ENCODE results near the gene ETV6.

Gene ETV6

GRCh38 chr12:11773889-11774677 lies 124.6 kb downstream of the ETV6 start:
- Histone ChIP-seq H3K9ac (ENCODE audit: low read depth, low read length) (peak overlapping the region; percentile 53), H3K4me2 (ENCODE audit: insufficient read depth, low read length) (peak overlapping the region; percentile 60), H3K4me1 (ENCODE audit: insufficient read depth, low read length) (peaks cover 99% of the 10 kb centered on the region), H3K36me3 (ENCODE audit: insufficient read depth, low read length) (peaks cover 57% of the 10 kb centered on the region), H3K79me2 (ENCODE audit: insufficient read depth, low read length) (peaks cover 87% of the 10 kb centered on the region), H2AFZ (ENCODE audit: low read depth, low read length) (peak overlapping the region; percentile 45; the same call in 1 of the 2 replicates), H4K20me1 (ENCODE audit: insufficient read depth, low read length) (no peaks in the 10 kb centered on the region), H3K4me3 (ENCODE audit: low read depth in 1 of 2, low read length in 2 of 2) (peak overlapping the region in 1 of 2 experiments; percentile 42; a peak in 2 of 4 replicates), H3K27ac (ENCODE audit: low read length) (peak overlapping the region; percentile 90), H3K9me3 (ENCODE audit: insufficient read depth, low read length, severe bottlenecking) (no peaks in the 10 kb centered on the region), H3K27me3 (ENCODE audit: insufficient read depth, low read length, poor library complexity) (no peaks in the 10 kb centered on the region)
- ATAC-seq (ENCODE audit: insufficient read depth, low read depth) (peak; percentile 92), DNase-seq (peak; percentile 90)
- no peak for TF ChIP-seq EZH2 (IDR thresholded peaks at IDR 0.05; ENCODE audit: borderline replicate concordance, low read depth, low read length, severe bottlenecking)
- TF ChIP-seq CTCF (IDR thresholded peaks at IDR 0.05; ENCODE audit: borderline replicate concordance, extremely low read depth, low read length, poor library complexity, severe bottlenecking), result no peak

GRCh38 chr12:11774821-11775220 lies 125.3 kb downstream of the ETV6 start:
- peak overlapping the region; percentile 60; the same call in 1 of the 2 replicates for H3K4me2 ChIP-seq (ENCODE audit: insufficient read depth, low read length)
- H3K4me3 ChIP-seq (ENCODE audit: low read depth in 1 of 2, low read length in 2 of 2), result no peak overlapping the region
- peak overlapping the region; percentile 90 for H3K27ac ChIP-seq (ENCODE audit: low read length)
- H3K4me1 ChIP-seq (ENCODE audit: insufficient read depth, low read length), result peaks cover 99% of the 10 kb centered on the region
- H2AFZ ChIP-seq (ENCODE audit: low read depth, low read length), result no peak overlapping the region
- H3K79me2 ChIP-seq (ENCODE audit: insufficient read depth, low read length), result peaks cover 87% of the 10 kb centered on the region
- no peak for ATAC-seq (ENCODE audit: insufficient read depth, low read depth)
- TF ChIP-seq CTCF (IDR thresholded peaks at IDR 0.05; ENCODE audit: borderline replicate concordance, extremely low read depth, low read length, poor library complexity, severe bottlenecking) (no peak), EZH2 (IDR thresholded peaks at IDR 0.05; ENCODE audit: borderline replicate concordance, low read depth, low read length, severe bottlenecking) (no peak)
- H3K9me3 ChIP-seq (ENCODE audit: insufficient read depth, low read length, severe bottlenecking), result no peaks in the 10 kb centered on the region
- peak overlapping the region; percentile 53 for H3K9ac ChIP-seq (ENCODE audit: low read depth, low read length)
- no peak for DNase-seq
- H3K27me3 ChIP-seq (ENCODE audit: insufficient read depth, low read length, poor library complexity), result no peaks in the 10 kb centered on the region
- peaks cover 53% of the 10 kb centered on the region for H3K36me3 ChIP-seq (ENCODE audit: insufficient read depth, low read length)
- no peaks in the 10 kb centered on the region for H4K20me1 ChIP-seq (ENCODE audit: insufficient read depth, low read length)

- peak overlapping the region; percentile 62 for H3K27ac ChIP-seq (ENCODE audit: low read length)
These were observed 126.8 kb downstream of the ETV6 start for GRCh38 chr12:11776316-11776715.

More at GRCh38 chr12:11776316-11776715, 126.8 kb downstream of the ETV6 start:
- no peak for TF ChIP-seq EZH2 (IDR thresholded peaks at IDR 0.05; ENCODE audit: borderline replicate concordance, low read depth, low read length, severe bottlenecking)
- no peak for TF ChIP-seq CTCF (IDR thresholded peaks at IDR 0.05; ENCODE audit: borderline replicate concordance, extremely low read depth, low read length, poor library complexity, severe bottlenecking)
- peaks cover 41% of the 10 kb centered on the region for H3K36me3 ChIP-seq (ENCODE audit: insufficient read depth, low read length)
- H4K20me1 ChIP-seq (ENCODE audit: insufficient read depth, low read length), result no peaks in the 10 kb centered on the region
- no peak overlapping the region for H3K9ac ChIP-seq (ENCODE audit: low read depth, low read length)
- no peak overlapping the region for H3K4me2 ChIP-seq (ENCODE audit: insufficient read depth, low read length)
- H3K4me1 ChIP-seq (ENCODE audit: insufficient read depth, low read length), result peaks cover 90% of the 10 kb centered on the region
- H3K79me2 ChIP-seq (ENCODE audit: insufficient read depth, low read length), result peaks cover 87% of the 10 kb centered on the region
- no peak for DNase-seq
- H3K9me3 ChIP-seq (ENCODE audit: insufficient read depth, low read length, severe bottlenecking), result no peaks in the 10 kb centered on the region
- ATAC-seq (ENCODE audit: insufficient read depth, low read depth), result no peak
- H2AFZ ChIP-seq (ENCODE audit: low read depth, low read length), result no peak overlapping the region
- H3K4me3 ChIP-seq (ENCODE audit: low read depth in 1 of 2, low read length in 2 of 2), result no peak overlapping the region
- H3K27me3 ChIP-seq (ENCODE audit: insufficient read depth, low read length, poor library complexity), result no peaks in the 10 kb centered on the region
